ENCODE data around the gene TMEM26.

The TMEM26 gene

GRCh38 chr10:61452655-61453641 is at the start of gene TMEM26:
Gene TMEM26 (minus strand): TSS chr10:61453381. CDS start chr10:61453081, 300 bp downstream.
- peak; percentile 81 for DNase-seq

- no peak for DNase-seq
Observed at GRCh38 chr10:61500460-61500859, 47.3 kb upstream of the TMEM26 start.

DNA sequence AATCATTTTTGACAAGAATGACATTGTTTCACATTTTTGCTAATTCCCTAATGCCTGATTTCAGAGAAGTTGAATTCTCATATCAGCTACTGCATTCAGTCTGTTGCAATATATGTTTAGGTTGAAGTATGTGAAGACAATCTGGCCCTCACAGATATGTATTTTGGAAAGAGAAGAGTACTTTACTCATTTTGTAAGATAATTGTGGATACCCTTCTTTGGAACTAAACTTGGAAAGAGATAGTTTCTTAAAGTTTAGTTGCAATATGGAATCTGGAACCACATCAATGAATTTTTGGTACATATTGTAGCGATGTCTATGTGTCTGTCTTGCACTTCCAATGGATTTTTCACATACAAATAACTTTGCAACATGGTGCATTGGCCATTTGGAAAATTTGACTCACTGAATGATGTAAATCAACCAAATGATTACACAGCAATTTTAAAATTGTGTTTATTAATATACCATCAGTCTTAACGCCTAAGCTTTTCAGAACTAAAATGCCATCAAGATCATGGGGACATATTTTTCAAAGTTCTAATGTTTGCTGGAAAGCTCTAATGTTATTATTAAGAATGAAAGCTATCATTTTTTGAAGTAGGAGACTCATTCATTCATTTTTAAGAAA is 39.3 kb upstream of the TMEM26 start:
- no peak for DNase-seq

- no peak for DNase-seq
Observed at GRCh38 chr10:61487506-61487905, 34.3 kb upstream of the TMEM26 start.

- no peak for DNase-seq
Observed at GRCh38 chr10:61486738-61487396, 33.7 kb upstream of the TMEM26 start.

GRCh38 chr10:61486251-61486650 is 33.1 kb upstream of the TMEM26 start:
- DNase-seq = no peak

GRCh38 chr10:61481597-61481996 is 28.4 kb upstream of the TMEM26 start:
- no peak for DNase-seq

- DNase-seq = no peak
Observed at GRCh38 chr10:61480208-61480607, 27.0 kb upstream of the TMEM26 start.

GRCh38 chr10:61478621-61479312 is 25.6 kb upstream of the TMEM26 start:
- DNase-seq = no peak

GRCh38 chr10:61477451-61477850 is 24.3 kb upstream of the TMEM26 start:
- no peak for DNase-seq

- DNase-seq = no peak
Observed at GRCh38 chr10:61476529-61476928, 23.3 kb upstream of the TMEM26 start.

DNA sequence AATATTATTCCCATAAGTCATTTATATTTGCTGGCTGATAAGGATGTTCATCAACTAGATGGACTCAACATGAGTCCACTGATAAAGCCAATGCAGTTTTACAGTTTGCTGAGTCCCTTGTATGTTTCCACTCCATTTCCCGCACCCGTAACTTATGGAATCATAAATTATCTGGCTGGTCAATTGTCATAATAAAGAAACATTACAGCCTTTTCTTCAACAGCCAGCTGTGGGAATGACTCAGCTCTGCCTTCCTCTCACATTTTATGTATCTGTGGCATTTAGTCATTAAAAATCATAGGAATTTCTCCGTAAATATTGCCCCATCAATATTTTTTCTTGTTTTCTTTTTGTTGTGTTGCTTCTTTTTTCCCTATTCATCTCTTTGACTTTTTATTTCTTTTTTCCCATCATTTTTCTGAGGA is 22.3 kb upstream of the TMEM26 start:
- no peak for DNase-seq

DNA sequence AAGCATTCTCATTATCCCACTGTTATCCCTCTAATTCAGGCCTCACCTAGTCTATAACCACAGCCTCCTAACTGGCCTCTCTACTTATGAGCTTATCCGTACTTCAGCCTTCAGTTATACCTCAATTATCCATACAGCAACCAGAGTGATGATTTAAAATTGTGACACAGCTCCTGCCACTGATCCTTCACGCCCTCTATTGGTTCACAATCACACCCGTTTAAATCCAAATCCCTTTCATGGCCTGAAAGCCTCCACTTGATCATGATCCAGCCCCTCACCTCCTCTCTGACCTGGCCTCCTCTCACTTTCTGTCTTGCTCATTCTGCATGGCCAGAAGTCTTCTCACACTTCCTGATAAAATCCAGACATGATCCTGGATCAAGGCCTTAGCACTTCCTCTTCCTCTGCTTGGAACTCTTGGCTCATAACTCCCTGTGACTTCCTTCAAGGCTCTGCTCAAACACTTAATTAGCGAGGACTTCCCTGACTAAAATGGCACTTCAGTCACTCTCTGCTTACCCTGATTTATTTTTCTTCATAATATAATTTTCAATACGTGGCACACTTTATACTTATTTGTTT is 19.0 kb upstream of the TMEM26 start:
- no peak for DNase-seq

DNA sequence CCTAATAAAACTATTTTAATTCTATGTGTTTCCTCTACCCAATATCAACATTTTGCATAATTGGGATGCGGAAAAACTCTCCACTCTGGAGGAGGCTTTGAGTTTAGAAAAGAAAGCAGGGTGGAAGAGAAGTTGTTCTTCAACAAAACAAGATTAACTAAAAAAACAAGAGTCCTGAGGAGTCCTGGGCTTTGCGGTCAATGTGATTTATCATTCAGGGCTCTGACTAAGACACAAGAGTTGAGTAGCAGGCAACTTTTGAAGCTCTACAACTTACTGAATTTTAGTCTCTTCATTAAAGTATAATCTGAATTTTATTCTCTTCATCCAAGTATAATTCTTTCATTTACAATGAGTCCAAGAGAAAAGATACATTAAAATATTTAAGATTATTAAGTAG is 18.3 kb upstream of the TMEM26 start:
- DNase-seq = no peak

DNA sequence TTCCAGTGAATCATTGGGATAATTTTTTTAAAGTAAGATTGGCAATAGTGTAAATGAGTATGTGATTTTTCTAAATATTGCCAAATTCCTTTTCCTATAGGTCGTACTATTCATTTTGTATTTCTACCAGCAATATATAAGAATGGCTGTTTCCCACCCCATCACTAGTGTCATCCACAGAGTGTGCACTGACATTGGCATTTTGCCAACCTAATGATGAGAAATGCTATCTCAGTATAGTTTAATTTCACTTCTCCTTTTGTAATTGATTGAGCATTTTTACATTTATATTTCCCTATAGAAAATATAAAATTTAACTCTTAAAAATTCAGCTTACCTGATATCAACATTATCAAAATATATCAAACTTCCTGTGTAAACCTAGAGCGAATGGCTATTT is 17.6 kb upstream of the TMEM26 start:
- DNase-seq = no peak

GRCh38 chr10:61465901-61466632 is 12.9 kb upstream of the TMEM26 start:
- DNase-seq = no peak

- DNase-seq = no peak
Observed at GRCh38 chr10:61465171-61465496, 12.0 kb upstream of the TMEM26 start.

DNA sequence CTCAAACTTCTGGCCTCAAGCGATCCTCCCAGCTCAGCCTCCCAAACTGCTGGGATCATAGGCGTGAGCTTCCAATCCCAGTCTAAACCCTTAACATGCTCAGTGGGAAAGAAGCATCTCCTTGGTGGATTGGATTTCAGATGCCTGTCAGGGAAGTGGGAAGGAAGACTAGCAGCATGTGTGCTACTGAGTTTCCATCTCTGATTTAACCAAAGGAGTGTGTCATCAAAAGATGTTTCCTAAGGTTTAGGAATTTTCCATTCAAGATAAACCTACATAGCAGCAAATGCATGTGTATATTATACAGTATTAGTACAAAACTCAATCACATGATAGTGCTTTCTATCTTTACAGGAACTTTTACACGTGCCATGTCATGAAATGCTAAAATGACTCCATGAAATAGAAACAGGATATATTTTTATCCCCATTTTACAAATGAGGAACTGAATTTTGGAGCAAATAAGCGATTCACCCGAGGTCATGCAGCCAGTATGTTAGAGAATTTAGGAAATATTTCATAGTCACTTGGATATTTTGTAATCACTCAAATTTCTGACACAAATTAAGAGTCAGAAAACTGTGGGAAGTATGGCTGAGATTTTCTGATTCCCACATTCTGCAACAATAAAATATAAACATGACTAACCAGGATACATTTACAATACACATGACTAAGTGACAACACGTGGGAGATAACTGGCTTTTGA is 11.4 kb upstream of the TMEM26 start:
- DNase-seq = no peak

DNA sequence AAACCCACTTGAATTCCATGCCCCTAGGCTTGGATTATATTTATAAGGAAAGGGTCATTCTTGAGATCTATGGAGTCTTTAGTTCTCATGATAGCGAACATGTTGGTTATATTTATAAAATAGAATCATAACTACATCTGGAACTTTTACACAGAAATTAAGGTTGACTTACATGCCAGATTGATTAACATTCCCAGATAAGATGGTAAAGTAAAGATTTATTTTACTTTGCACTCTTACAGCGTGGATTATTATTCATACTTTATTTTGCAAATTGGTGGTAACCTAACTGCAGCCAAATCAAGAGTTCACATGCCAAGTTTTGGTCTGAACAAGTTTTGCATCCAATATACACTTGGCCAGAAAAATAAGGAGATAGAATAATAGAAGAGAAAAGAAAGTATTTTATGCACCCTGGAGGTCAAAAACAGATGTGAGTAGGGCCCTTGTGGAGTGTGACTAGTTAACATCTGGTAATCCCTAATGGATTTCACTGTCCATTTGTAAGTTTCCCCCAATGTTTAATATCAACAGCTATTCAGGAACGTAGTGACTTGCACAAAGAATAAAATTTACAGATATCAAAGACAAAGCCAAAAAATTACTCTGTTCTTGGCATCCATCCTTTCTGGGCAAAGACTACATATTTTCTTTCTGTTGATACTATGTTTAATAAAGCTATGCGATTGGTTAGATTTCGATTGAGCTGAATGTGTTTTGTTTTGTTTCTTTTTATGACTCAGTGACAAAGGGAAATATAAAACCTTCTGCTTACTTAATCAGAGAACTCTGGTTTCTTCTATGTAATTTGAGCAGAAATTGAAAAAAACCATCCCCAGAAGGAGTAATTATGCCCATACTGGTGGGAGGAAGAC is 10.1 kb upstream of the TMEM26 start:
- DNase-seq = no peak

- no peak for DNase-seq
Observed at GRCh38 chr10:61460835-61461234, 7.7 kb upstream of the TMEM26 start.

Data from islet precursor cell (in vitro differentiated cells).